ENCODE measurements around the gene B4GALNT1.

B4GALNT1 gene

GRCh38 chr12:57585156-57585555, 47.8 kb downstream of the B4GALNT1 start:
- no peak for DNase-seq (ENCODE audit: low read depth in 2 of 2)

GRCh38 chr12:57584690-57585089, 48.3 kb downstream of the B4GALNT1 start:
- DNase-seq (ENCODE audit: low read depth in 2 of 2) = no peak

GRCh38 chr12:57584050-57584449, 49.0 kb downstream of the B4GALNT1 start:
- DNase-seq (ENCODE audit: low read depth in 2 of 2) = no peak

GRCh38 chr12:57583008-57583831, 49.8 kb downstream of the B4GALNT1 start:
- DNase-seq (ENCODE audit: low read depth in 2 of 2) = peak; percentile 28 to 36

GRCh38 chr12:57582440-57582839, 50.6 kb downstream of the B4GALNT1 start:
- DNase-seq (ENCODE audit: low read depth in 2 of 2) = no peak

GRCh38 chr12:57581802-57582201, 51.2 kb downstream of the B4GALNT1 start:
- DNase-seq (ENCODE audit: low read depth in 2 of 2) = no peak

GRCh38 chr12:57580466-57580795, 52.6 kb downstream of the B4GALNT1 start:
- DNase-seq (ENCODE audit: low read depth in 2 of 2) = no peak

- no peak for DNase-seq (ENCODE audit: low read depth in 2 of 2)
Measured at GRCh38 chr12:57579677-57580465, 53.1 kb downstream of the B4GALNT1 start.

GRCh38 chr12:57579011-57579410, 54.0 kb downstream of the B4GALNT1 start:
- no peak for DNase-seq (ENCODE audit: low read depth in 2 of 2)

- no peak for DNase-seq (ENCODE audit: low read depth in 2 of 2)
Measured at GRCh38 chr12:57577981-57578758, 54.8 kb downstream of the B4GALNT1 start.

GRCh38 chr12:57576613-57577160, 56.3 kb downstream of the B4GALNT1 start:
- DNase-seq (ENCODE audit: low read depth in 2 of 2) = no peak

All from stimulated activated CD8-positive, alpha-beta memory T cell treated with anti-CD3 and anti-CD28 coated beads, Interleukin-7, amount 100 ng/mL, for 1 hour (primary cell).